Measurements from ENCODE around the gene TSPAN5.

Gene TSPAN5

DNA sequence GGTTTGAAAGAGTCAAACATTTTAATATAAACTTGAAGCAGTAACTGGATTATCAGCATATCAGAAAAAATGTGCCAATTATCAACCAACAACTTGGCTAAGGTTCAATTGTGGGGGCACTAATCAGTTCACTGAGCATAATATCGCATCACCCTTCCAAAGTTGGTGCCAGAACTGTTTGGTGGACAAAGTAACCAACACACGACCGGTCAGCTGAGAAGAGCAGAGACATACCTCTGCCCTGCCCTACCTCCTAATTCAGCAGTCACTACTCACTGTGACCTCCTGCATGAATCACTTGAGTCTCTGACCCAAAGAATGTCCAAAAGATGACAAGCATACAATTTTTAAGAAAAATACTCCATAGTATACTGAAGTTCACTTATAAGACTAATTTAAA is 53.2 kb downstream of the TSPAN5 start:
- no peak overlapping the region for H3K4me3 ChIP-seq (replicated peaks; ENCODE audit: low read depth, low read length)
- TF ChIP-seq, protein P1, sequence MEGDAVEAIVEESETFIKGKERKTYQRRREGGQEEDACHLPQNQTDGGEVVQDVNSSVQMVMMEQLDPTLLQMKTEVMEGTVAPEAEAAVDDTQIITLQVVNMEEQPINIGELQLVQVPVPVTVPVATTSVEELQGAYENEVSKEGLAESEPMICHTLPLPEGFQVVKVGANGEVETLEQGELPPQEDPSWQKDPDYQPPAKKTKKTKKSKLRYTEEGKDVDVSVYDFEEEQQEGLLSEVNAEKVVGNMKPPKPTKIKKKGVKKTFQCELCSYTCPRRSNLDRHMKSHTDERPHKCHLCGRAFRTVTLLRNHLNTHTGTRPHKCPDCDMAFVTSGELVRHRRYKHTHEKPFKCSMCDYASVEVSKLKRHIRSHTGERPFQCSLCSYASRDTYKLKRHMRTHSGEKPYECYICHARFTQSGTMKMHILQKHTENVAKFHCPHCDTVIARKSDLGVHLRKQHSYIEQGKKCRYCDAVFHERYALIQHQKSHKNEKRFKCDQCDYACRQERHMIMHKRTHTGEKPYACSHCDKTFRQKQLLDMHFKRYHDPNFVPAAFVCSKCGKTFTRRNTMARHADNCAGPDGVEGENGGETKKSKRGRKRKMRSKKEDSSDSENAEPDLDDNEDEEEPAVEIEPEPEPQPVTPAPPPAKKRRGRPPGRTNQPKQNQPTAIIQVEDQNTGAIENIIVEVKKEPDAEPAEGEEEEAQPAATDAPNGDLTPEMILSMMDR (IDR thresholded peaks at IDR 0.05; ENCODE audit: low read length, missing control alignments), result no peak
- no peak for DNase-seq (ENCODE audit: low read depth)

DNA sequence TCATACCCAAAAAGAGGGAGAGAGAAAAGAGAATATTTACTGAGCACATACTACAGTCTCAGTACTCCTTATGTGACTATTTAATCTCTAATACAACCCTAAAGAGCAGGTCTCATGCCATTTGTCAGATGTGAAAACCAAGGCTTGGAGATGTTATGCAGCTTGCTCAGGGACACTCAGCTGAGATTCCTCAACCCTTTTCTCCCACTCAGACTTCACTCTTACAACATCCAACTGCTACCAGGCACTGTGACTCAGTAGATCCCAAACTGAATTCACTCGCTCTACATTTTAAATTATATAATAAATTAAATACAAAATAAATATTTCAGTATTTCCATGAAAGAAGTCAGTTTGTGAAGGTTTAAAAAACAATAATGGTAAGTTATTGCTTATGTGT is 53.7 kb downstream of the TSPAN5 start:
- no peak overlapping the region for H3K4me3 ChIP-seq (replicated peaks; ENCODE audit: low read depth, low read length)
- TF ChIP-seq, protein P1 (IDR thresholded peaks at IDR 0.05; ENCODE audit: low read length, missing control alignments), result no peak
- DNase-seq (ENCODE audit: low read depth), result peak; percentile 39

DNA sequence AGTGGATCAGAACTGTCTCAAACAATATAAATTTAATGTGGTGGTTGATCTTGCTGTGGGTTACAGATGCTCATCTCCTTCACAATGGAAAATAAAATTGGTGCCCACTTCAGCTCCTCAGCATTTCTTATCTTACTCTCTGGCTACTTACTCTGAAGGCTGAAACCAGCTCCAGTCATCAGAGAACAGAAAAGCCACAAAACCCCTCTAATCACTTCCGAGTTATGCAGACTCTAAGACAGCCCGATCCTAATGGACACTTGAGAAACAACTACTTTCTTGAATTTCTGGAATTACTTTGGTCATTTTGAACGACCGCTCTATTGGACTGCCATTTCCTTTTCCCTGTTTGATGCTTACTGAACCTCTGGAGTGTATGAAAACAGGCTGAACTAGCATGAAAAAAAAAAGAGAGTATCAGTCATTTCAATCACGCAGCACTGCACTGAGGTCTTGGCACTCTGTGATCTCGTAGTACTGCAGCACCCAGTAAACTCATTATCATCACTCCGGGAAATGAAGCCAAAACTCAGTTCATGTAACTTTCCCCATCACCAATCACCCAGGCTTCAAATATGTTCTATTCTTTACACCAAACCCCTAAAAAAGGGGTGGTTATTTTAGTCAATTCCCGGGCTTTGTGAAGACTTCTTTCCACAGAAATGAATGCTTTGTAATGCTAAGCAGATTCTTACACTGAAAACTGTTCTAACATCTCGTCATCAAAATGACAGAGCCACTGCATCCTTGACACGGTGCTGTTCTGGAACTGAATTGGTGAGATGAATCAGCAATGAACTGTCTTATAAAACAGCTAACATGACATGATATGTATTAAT is 54.5 kb downstream of the TSPAN5 start:
- TF ChIP-seq, protein P1 (IDR thresholded peaks at IDR 0.05; ENCODE audit: low read length, missing control alignments), result no peak
- H3K4me3 ChIP-seq (replicated peaks; ENCODE audit: low read depth, low read length), result no peak overlapping the region
- peak; percentile 56 for DNase-seq (ENCODE audit: low read depth)

DNA sequence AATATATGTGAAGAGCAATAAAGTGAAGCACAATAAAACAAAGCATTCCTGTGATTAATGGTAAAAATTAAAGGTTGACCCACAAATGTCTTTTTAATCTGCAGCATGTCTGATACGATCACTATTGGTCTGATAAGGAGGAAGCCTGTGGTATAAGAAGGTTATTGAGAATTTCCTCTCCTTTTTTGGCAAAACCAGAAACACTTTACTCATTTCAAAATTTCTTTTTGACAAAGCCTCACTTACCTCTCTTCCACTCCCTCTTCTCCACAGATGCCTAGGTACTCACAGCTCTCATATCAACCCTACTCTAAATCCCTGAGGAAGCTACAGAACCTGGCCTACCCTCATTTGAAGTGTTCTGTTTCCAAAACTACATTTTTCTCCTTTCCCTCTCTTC is 56.1 kb downstream of the TSPAN5 start:
- H3K4me3 ChIP-seq (replicated peaks; ENCODE audit: low read depth, low read length), result no peak overlapping the region
- TF ChIP-seq, protein P1 (IDR thresholded peaks at IDR 0.05; ENCODE audit: low read length, missing control alignments), result no peak
- DNase-seq (ENCODE audit: low read depth), result no peak

DNA sequence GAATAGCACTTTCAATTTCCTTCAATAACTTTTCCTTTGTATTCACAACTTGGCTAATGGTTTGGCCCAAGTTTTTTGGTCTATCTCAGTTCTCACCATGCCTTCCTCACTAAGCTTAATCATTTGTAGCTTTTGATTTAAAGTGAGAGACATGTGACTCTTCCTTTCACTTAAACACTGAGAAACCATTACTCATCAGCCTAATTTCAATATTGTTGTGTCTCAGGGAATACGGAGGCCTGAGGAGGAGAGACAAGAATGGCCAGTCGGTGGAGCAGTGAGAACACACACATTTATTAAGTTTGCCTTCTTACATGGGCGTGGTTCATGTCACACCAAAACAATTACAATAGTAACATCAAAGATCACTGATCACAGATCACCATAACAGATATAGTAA is 56.7 kb downstream of the TSPAN5 start:
- H3K4me3 ChIP-seq (replicated peaks; ENCODE audit: low read depth, low read length), result no peak overlapping the region
- TF ChIP-seq, protein P1 (IDR thresholded peaks at IDR 0.05; ENCODE audit: low read length, missing control alignments), result no peak
- peak; percentile 39 for DNase-seq (ENCODE audit: low read depth)

DNA sequence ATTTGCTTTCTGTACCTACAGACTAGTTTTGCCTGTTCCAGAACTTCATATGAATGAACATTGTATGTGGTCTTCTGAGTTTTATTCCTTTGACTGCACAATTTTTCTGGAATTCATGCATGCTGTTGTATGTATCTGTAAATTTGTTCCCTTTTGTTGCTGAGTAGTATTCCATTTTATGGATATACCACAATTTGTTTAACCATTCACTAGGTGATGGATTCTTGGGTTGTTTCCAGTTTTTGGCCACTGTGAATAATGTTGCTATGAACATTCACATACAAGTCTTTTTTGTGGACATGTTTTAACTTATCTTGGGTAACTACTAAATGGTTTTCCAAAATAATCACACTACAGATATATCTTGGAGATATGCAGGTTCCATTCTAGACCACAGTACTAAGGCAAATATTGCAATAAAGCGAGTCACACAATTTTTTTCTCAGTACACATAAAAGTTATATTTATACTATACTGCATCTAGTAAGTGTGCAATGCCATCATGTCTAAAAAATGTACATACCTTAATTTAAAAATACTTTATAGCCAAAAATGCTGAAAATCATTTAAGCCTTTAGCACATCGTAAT is 58.7 kb downstream of the TSPAN5 start:
- no peak for DNase-seq (ENCODE audit: low read depth)
- H3K4me3 ChIP-seq (replicated peaks; ENCODE audit: low read depth, low read length), result no peak overlapping the region
- TF ChIP-seq, protein P1 (IDR thresholded peaks at IDR 0.05; ENCODE audit: low read length, missing control alignments), result no peak

All from fibroblast of pulmonary artery (primary cell).